ENCODE data around the gene NUP160. TPM values are rescaled to one million over a fixed set of nuclear protein-coding genes. Genes with fewer than 3 reads are reported as not detected.
"Not testable (repeated sequence)": the region's sequence is repeated elsewhere in the genome, so short reads cannot be mapped to it uniquely, and the experiment has no call there.

Gene NUP160
- total and polyA plus RNA-seq, 8 donors, result 9.7 to 20.2 (median 13.8) TPM

DNA sequence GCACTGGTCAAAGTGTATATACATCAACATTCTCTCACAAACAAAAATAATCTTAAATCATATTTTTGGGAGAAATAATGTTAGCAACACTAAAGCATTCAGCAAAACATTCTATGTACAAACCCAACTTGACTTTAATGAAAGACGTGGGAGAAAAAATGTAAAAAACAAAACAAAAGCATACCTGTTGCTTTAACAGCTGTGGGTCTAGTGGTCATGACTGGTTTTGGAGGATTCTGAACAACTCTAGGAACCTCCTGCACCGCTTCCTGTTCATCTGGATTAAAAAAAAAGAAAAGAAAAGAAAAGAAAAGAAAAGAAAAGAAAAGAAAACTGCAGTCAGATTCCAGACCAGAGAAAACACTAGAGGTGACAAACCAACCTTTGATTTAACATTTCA is 83.1 kb downstream of the NUP160 start:
- H3K27me3 ChIP-seq, result no peaks in the 10 kb centered on the region
- peaks cover 0 to 13% (median 0%) of the 10 kb centered on the region in 3 donors for H3K4me1 ChIP-seq
- DNase-seq (no peak), FAIRE-seq (no peak), ATAC-seq (no peak)
- no peak overlapping the region for H3K27ac ChIP-seq
- H3K9me3 ChIP-seq, result no peaks in the 10 kb centered on the region
- 68 to 69% methylated on average over 2 of the region's 2 CpGs for WGBS, 2 donors
- H3K4me3 ChIP-seq, result no peak overlapping the region
- TF ChIP-seq, protein P1, sequence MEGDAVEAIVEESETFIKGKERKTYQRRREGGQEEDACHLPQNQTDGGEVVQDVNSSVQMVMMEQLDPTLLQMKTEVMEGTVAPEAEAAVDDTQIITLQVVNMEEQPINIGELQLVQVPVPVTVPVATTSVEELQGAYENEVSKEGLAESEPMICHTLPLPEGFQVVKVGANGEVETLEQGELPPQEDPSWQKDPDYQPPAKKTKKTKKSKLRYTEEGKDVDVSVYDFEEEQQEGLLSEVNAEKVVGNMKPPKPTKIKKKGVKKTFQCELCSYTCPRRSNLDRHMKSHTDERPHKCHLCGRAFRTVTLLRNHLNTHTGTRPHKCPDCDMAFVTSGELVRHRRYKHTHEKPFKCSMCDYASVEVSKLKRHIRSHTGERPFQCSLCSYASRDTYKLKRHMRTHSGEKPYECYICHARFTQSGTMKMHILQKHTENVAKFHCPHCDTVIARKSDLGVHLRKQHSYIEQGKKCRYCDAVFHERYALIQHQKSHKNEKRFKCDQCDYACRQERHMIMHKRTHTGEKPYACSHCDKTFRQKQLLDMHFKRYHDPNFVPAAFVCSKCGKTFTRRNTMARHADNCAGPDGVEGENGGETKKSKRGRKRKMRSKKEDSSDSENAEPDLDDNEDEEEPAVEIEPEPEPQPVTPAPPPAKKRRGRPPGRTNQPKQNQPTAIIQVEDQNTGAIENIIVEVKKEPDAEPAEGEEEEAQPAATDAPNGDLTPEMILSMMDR (IDR thresholded peaks at IDR 0.05), result no peak
- intact Hi-C loops (cut with DNase I), result no loop called here
- peaks cover 0 to 27% (median 0%) of the 10 kb centered on the region in 3 donors for H3K36me3 ChIP-seq

DNA sequence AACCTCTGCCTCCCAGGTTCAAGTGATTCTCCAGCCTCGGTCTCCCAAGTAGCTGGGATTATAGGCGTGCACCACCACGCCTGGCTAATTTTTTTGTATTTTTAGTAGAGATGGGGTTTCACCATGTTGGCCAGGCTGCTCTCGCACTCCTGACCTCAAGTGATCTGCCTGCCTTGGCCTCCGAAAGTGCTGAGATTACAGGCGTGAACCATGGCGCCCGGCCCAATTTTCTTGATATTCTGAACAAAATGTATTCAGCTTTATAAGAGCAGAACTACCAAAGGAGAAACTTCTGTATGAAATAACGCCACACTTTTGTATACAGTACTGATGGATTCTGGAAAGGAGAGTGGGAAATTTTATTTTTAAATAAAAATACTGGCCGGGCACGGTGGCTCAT is 88.9 kb downstream of the NUP160 start:
- H3K27ac ChIP-seq; intact Hi-C loops (cut with DNase I); H3K9me3 ChIP-seq; FAIRE-seq; H3K27me3 ChIP-seq; H3K4me3 ChIP-seq; ATAC-seq; H3K4me1 ChIP-seq: not testable (repeated sequence)
- WGBS, 2 donors, result 91% methylated on average over 11 of the region's 11 CpGs
- H3K36me3 ChIP-seq, result peaks cover 5 to 62% (median 18%) of the 10 kb centered on the region in 3 donors
- DNase-seq, result peak in 1 of 6 donors; percentile 1

DNA sequence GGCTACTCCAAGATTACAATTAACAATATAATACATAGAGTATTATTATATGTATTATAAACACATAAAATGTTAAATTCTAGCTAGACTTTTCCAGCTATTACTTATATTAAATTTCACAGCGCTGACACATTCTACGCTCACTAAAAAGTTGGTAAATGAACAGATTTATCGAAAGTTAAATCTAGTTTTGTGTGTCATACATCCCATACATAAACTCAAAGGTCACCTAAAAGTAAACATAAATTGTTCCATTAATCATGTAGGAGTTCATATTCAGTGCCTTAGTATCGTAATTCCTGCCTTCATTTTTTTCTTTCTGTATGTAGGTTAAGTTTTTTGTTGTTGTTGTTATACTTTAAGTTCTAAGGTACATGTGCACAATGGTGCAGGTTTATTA is 91.9 kb downstream of the NUP160 start:
- FAIRE-seq, result no peak
- peaks cover 8 to 71% (median 39%) of the 10 kb centered on the region in 3 donors for H3K36me3 ChIP-seq

DNA sequence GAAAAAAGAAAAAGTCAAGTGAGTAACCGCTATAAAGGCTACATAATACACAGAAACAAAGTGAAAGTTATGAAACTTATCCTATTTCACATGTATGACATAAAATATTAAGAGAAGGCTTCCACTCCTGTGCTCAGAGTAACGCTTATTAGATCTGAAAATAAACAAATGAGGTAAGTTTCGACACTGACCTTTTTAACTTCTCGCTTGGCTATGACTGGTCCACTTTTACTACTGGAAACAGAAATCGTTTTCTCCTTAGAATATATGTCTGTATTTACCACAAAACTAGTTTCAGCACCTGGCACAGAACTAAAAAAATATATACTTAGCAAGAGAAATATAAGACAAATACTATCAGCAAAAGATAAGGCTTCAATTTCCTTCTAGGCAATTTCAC is 97.4 kb downstream of the NUP160 start:
- no peak overlapping the region for H3K4me3 ChIP-seq
- no peaks in the 10 kb centered on the region for H3K27me3 ChIP-seq
- FAIRE-seq (no peak), DNase-seq (no peak), ATAC-seq (no peak)
- intact Hi-C loops (cut with DNase I), result no loop called here
- no peak overlapping the region for H3K27ac ChIP-seq
- TF ChIP-seq, protein P1 (IDR thresholded peaks at IDR 0.05), result no peak
- WGBS, 2 donors, result 81 to 85% methylated on average over 5 of the region's 5 CpGs
- no peaks in the 10 kb centered on the region for H3K9me3 ChIP-seq
- no peaks in the 10 kb centered on the region for H3K4me1 ChIP-seq
- peaks cover 5 to 88% (median 55%) of the 10 kb centered on the region in 3 donors for H3K36me3 ChIP-seq

More for the DNA sequence above, 91.9 kb downstream of the NUP160 start:
- intact Hi-C loops (cut with DNase I), result no loop called here
- WGBS, 2 donors, result 85 to 87% methylated on average over 4 of the region's 4 CpGs
- no peak overlapping the region for H3K27ac ChIP-seq
- H3K4me1 ChIP-seq, result no peaks in the 10 kb centered on the region
- TF ChIP-seq, protein P1 (IDR thresholded peaks at IDR 0.05), result no peak
- no peaks in the 10 kb centered on the region for H3K27me3 ChIP-seq
- H3K4me3 ChIP-seq, result no peak overlapping the region
- H3K9me3 ChIP-seq, result no peaks in the 10 kb centered on the region
- DNase-seq (no peak), ATAC-seq (no peak)

DNA sequence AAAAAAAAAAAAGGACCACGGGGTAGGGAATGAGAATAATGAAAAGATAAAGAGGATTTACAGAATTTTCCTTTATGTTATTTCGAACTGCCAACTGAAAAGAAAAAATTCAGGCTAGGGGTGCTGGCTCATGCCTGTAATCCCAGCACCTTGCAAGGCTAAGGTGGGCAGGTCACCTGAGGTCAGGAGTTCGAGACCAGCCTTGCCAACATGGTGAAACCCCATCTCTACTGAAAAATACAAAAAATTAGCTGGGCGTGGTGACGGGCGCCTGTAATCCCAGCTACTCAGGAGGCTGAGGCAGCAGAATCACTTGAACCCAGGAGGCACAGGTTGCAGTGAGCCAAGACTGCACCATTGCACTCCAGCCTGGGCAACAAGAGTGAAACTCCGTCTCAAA is 105.7 kb downstream of the NUP160 start:
- peaks cover 0 to 76% (median 44%) of the 10 kb centered on the region in 3 donors for H3K36me3 ChIP-seq

DNA sequence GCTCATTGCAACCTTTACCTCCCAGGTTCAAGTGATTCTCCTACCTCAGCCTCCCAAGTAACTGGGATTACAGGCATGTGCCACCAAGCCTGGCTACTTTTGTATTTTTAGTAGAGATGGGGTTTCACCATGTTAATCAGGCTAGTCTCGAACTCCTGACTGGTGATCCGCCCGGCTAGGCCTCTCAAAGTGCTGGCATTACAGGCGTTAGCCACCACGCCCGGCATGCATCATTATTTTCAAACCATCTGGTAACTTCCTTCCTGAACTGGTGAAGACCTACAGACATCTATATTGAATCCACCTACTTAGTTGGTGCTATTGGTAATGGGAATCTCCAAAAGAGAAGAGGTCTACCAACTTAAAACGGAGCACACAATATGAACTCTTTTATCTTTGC is 110.3 kb downstream of the NUP160 start:
- FAIRE-seq; DNase-seq; H3K9me3 ChIP-seq; ATAC-seq; H3K4me1 ChIP-seq; H3K27me3 ChIP-seq; H3K27ac ChIP-seq; H3K4me3 ChIP-seq; intact Hi-C loops (cut with DNase I): not testable (repeated sequence)
- 62 to 75% methylated on average over 7 of the region's 7 CpGs for WGBS, 2 donors
- H3K36me3 ChIP-seq, result peaks cover 0 to 68% (median 40%) of the 10 kb centered on the region in 3 donors

More for the DNA sequence above, 105.7 kb downstream of the NUP160 start:
- H3K9me3 ChIP-seq; H3K4me1 ChIP-seq; intact Hi-C loops (cut with DNase I); H3K4me3 ChIP-seq; DNase-seq; H3K27ac ChIP-seq; ATAC-seq; FAIRE-seq; H3K27me3 ChIP-seq: not testable (repeated sequence)
- 94 to 97% methylated on average over 7 of the region's 7 CpGs for WGBS, 2 donors
